Endothelial cell of umbilical vein (primary cell): ENCODE measurements around the gene C19orf25.

Source experiments
- POLR2A ChIP-seq: IDR thresholded peaks from 2 replicates; pipeline ENCODE4 v1.6.1; 2012; ENCODE audit warnings: low read depth, mild to moderate bottlenecking, control low read depth, low read length
- TF ChIP-seq, protein P1 (sequence below): IDR thresholded peaks from 2 replicates; pipeline ENCODE4 v1.6.1; 2011; ENCODE audit not compliant: insufficient read depth, insufficient read length

DNA sequence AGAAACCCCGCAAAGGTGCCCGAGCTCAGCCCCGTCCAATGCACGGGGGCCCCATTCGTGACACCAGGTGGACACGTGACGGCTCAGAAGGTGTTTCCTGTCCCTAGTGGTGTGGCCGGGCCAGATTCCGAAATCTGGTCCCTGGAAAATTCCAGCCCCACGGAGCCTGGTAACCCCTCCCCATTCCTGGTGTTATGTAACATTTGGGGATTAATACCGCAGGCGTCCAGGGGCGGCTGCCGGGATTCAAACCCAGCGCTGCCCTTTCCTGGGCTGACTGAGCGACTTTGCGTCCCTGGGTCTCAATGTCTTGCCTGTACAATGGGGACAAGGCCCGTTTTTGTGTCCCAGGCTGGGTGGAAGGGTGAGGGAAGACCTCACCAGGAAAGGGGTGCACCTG lies 43.8 kb upstream of the C19orf25 start:
- no peak for TF ChIP-seq POLR2A
- TF ChIP-seq, protein P1, sequence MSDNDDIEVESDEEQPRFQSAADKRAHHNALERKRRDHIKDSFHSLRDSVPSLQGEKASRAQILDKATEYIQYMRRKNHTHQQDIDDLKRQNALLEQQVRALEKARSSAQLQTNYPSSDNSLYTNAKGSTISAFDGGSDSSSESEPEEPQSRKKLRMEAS = no peak
